ENCODE data around the gene PPM1K.

PPM1K gene

DNA sequence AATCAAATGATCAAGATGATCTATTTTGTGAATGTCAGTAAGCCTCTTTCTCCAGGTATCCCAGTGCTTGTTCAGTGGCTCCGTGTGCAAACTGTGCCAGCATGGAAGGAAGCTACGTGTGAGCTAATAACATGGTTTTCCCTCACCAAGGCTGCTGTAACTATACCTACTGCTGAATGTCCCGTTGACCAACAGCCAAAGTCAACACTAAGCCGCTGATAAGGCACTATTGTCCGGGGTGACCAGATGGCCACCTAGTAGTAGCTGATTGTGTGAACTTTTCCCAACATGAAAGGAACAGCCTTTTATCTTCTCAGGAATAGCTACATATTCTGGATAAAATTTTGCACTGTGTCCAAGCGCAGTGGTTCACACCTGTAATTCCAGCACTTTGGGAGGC, 68.0 kb downstream of the PPM1K start:
- no peak for DNase-seq

DNA sequence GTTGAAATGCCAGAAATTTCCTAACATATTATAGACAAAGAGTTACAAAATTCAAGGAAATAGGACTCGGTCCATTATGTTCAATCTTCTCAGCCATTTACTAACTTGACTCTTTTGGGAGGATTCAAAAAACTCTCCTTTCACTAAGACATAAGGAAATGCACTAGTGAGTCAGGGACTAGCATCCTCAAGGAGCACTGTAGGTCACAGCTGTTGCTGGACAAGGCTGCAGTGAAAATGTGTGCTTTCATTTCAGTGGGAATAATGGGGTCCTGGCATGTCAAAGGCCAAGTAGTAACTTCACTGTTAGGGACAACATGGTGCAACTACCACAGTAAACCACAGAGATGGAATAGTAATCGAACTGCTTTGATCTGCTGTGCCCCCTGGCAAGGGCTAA, 69.0 kb downstream of the PPM1K start:
- DNase-seq = no peak

DNA sequence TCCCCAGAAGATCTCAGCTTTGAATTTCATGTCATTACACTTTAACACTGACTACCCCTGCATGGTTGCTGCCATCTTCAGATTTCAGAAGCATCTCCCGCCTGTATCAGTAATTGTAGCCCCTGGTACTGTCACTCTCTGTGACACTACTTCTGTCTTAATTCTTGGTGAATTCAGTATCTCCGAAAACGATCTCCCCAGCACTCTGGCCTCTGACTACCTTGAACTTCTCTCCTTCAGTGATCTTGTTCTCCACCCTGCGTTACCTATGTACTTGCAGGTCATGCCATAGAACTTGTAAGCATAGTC, 72.2 kb downstream of the PPM1K start:
- DNase-seq = no peak

DNA sequence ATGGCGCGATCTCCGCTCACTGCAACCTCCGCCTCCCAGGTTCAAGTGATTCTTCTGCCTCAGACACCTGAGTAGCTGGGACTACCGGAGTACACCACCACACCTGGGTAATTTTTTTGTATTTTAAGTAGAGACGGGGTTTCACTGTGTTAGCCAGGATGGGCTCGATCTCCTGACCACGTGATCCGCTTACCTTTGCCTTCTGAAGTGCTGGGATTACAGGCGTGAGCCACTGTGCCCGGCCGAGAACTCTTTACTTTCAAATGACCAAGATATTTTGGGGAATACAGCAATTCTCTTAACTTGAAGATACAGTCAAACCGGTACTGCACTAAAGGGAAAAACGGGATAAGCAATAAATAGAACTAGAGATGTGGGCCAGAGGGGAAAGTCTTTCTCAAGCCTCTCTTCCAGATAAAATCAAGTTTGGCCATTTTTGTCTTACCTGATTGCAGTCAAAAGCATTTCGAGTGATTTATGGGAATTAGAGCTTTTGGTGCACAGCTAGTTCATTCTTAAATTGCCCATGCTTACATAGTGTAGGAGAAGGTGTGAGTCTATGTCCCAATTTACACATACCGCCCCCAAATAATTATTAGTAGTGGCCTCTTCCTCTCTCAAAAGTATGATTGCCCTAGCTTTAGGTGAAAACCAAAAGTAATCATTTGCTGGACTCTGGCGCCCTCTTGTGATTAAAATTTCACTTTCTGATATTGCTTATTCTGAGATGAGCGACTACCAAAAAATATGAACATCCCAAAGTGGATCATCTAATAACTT, 72.7 kb downstream of the PPM1K start:
- peak; percentile 69 for DNase-seq

DNA sequence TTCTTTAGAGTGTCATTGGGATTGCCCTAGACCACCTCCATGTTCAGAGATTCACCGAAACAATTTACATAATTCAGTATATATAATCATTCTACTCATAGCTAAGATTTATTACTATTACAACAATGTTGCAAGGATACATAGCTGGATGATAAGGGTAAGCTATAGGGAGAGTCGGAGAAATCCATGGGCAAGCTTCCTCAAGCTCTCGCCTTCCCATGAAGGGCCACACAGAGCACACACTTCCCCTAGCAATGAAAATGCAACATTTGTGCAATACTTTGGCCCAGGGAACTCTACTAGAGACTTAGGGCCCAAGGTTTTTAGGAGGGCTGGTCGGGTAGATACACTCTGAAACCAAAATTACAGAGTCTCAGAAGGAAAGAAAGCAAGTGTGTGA, 76.2 kb downstream of the PPM1K start:
- no peak for DNase-seq

Data from activated CD4-positive, alpha-beta T cell treated with anti-CD3 and anti-CD28 coated beads, Interleukin-2, Interleukin-6, amounts not matched to agents 100 ng/mL and 50 ng/mL, durations not matched to agents 16 hours and 8 hours (primary cell).